ENCODE data around the gene OR2AG1.

OR2AG1 gene

GRCh38 chr11:6738590-6738989 lies 44.2 kb upstream of the OR2AG1 start:
- TF ChIP-seq CTCF (IDR thresholded peaks at IDR 0.05) (no peak), ZFX (IDR thresholded peaks at IDR 0.05; ENCODE audit: borderline replicate concordance) (no peak)

GRCh38 chr11:6742260-6742659 lies 40.6 kb upstream of the OR2AG1 start:
- TF ChIP-seq CTCF (IDR thresholded peaks at IDR 0.05) (no peak), ZFX (IDR thresholded peaks at IDR 0.05; ENCODE audit: borderline replicate concordance) (no peak)
- H3K27ac ChIP-seq, result no peak overlapping the region

More at GRCh38 chr11:6738590-6738989, 44.2 kb upstream of the OR2AG1 start:
- no peak overlapping the region for H3K27ac ChIP-seq

GRCh38 chr11:6745018-6745417 lies 37.8 kb upstream of the OR2AG1 start:
- no peak overlapping the region for H3K27ac ChIP-seq
- TF ChIP-seq CTCF (IDR thresholded peaks at IDR 0.05) (no peak), ZFX (IDR thresholded peaks at IDR 0.05; ENCODE audit: borderline replicate concordance) (no peak)

GRCh38 chr11:6745465-6746015 lies 37.3 kb upstream of the OR2AG1 start:
- H3K27ac ChIP-seq, result no peak overlapping the region
- TF ChIP-seq CTCF (IDR thresholded peaks at IDR 0.05) (no peak), ZFX (IDR thresholded peaks at IDR 0.05; ENCODE audit: borderline replicate concordance) (no peak)

GRCh38 chr11:6746086-6746618 lies 36.7 kb upstream of the OR2AG1 start:
- no peak overlapping the region for H3K27ac ChIP-seq
- TF ChIP-seq CTCF (IDR thresholded peaks at IDR 0.05) (no peak), ZFX (IDR thresholded peaks at IDR 0.05; ENCODE audit: borderline replicate concordance) (no peak)

GRCh38 chr11:6746626-6747025 lies 36.2 kb upstream of the OR2AG1 start:
- no peak overlapping the region for H3K27ac ChIP-seq
- no peak for TF ChIP-seq ZFX (IDR thresholded peaks at IDR 0.05; ENCODE audit: borderline replicate concordance)
- no peak for TF ChIP-seq CTCF (IDR thresholded peaks at IDR 0.05)

GRCh38 chr11:6747097-6747668 lies 35.6 kb upstream of the OR2AG1 start:
- H3K27ac ChIP-seq, result no peak overlapping the region
- no peak for TF ChIP-seq ZFX (IDR thresholded peaks at IDR 0.05; ENCODE audit: borderline replicate concordance)
- TF ChIP-seq CTCF (IDR thresholded peaks at IDR 0.05), result no peak
